ENCODE measurements around the gene AGFG2. TPM values are rescaled to one million over a fixed set of nuclear protein-coding genes. Genes with fewer than 3 reads are reported as not detected.
A peak's percentile ranks its signal among the peaks of the same experiment; 100 is the strongest.
"Not testable (repeated sequence)": the region's sequence is repeated elsewhere in the genome, so short reads cannot be mapped to it uniquely, and the experiment has no call there.

Gene AGFG2, protein sequence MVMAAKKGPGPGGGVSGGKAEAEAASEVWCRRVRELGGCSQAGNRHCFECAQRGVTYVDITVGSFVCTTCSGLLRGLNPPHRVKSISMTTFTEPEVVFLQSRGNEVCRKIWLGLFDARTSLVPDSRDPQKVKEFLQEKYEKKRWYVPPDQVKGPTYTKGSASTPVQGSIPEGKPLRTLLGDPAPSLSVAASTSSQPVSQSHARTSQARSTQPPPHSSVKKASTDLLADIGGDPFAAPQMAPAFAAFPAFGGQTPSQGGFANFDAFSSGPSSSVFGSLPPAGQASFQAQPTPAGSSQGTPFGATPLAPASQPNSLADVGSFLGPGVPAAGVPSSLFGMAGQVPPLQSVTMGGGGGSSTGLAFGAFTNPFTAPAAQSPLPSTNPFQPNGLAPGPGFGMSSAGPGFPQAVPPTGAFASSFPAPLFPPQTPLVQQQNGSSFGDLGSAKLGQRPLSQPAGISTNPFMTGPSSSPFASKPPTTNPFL
- total RNA-seq: 10 to 100 TPM; 52.4 to 55.4 TPM

DNA sequence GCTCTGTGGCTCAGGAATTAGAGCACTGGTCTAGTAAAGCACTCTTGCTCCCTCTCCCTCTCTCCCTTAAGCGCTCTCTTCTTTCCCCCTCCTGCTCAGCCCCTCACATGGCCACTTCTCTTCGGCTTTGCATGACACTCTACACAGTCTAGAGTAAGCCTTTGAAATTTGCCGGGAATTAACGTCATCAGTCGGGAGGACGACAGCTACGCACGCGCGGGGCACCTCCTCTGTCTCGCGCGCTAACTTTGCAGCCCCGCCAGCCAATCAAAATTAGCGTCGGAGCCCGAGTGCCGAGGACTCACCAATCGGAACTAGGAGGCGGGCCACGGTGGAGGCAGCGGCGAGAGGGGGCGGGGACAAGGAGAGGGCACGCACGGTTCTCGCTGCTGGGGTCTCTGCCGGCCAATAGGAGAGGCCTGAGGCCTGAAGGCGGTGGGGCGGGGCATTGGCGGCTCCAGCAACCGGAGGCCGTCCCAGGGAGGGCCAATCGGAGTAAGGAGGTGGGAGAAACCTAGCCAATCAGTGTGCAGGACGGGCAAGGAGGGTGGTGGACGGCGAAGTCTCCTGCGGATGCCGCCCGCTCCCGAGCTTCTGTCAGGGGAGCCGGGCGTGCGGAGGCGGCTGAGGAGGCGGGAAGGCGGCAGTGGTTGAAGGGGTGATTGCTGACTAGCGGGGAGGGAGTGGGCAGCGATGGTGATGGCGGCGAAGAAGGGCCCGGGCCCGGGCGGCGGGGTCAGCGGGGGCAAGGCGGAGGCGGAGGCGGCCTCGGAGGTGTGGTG lies at the start of gene AGFG2:
Gene AGFG2, plus strand, starts transcription at position 550 of the 782 bp plus-strand sequence. Its CDS starts 144 bp downstream, at position 694.
- peaks cover 33% of the 10 kb centered on the region for H3K36me3 Mint-ChIP-seq
- H3K4me1 Mint-ChIP-seq: peaks cover 41% of the 10 kb centered on the region
- no peaks in the 10 kb centered on the region for H3K9me3 Mint-ChIP-seq
- H3K4me3 Mint-ChIP-seq: peak within 1 kb of the TSS; percentile 100
- peak; percentile 100 for DNase-seq
- no peaks in the 10 kb centered on the region for H3K27me3 Mint-ChIP-seq
- peak within 1 kb of the TSS; percentile 98 for H3K27ac Mint-ChIP-seq

DNA sequence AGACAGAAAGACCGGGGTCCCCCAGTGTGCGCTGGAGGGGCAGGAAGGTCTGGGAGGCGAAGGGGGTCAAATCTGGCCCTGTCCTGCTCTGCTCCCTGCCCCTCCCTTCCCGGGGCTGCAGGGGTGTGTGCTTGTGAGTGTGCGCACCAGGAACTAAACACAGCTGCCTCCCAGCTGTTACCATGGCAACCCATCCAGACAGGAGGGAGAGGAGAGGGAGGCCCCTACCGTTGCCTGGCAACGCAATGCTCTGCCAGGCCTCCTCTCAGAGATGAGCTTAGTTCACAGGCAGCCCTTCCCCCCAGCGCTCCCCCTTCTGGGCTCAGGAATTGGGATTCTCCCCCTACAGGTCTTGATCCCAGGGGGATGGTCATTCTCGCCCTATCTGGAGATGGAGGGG lies 49.2 kb upstream of the AGFG2 start:
- H3K27ac Mint-ChIP-seq: no peak overlapping the region
- DNase-seq: peak; percentile 57
- no peaks in the 10 kb centered on the region for H3K9me3 Mint-ChIP-seq
- peaks cover 10% of the 10 kb centered on the region for H3K4me1 Mint-ChIP-seq
- H3K4me3 Mint-ChIP-seq: no peak overlapping the region
- H3K36me3 Mint-ChIP-seq: no peaks in the 10 kb centered on the region
- no peaks in the 10 kb centered on the region for H3K27me3 Mint-ChIP-seq

DNA sequence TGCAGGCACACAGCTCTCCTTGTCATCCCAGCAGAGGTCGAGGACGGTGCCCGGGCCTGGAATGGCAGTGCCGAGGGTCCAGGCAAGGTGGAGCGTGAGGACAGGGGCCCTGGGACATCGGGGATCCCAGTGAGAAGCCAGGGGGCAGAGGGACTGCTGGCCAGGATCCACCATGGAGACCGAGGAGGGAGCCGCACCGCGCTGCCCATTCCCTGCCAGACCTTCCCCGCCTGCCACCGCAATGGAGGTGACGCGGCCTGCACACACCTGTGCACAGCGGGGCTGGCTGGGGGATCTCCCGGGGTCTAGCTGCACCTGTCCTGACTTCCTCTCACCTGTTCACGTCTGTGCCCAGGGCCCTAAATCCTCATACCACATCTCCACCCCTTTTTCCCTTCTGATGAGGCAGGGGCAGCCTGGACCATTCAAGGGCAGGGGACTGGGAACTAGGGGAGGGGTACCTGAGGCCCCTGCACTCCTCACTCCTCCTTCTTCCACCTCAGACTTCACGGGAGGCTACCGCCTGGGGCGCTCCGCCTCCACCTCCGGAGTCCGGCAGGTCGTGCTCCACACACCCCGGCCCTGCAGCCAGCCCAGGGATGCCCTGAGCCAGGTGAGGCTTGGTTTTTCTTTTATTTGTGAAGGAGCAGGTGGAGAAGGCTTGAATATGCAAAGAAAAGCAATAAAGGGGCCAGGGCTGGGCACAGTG lies 48.4 kb upstream of the AGFG2 start:
- no peak for DNase-seq
- no peaks in the 10 kb centered on the region for H3K9me3 Mint-ChIP-seq
- H3K27ac Mint-ChIP-seq: no peak overlapping the region
- H3K27me3 Mint-ChIP-seq: no peaks in the 10 kb centered on the region
- H3K36me3 Mint-ChIP-seq: no peaks in the 10 kb centered on the region
- H3K4me3 Mint-ChIP-seq: no peak overlapping the region
- H3K4me1 Mint-ChIP-seq: peaks cover 10% of the 10 kb centered on the region

DNA sequence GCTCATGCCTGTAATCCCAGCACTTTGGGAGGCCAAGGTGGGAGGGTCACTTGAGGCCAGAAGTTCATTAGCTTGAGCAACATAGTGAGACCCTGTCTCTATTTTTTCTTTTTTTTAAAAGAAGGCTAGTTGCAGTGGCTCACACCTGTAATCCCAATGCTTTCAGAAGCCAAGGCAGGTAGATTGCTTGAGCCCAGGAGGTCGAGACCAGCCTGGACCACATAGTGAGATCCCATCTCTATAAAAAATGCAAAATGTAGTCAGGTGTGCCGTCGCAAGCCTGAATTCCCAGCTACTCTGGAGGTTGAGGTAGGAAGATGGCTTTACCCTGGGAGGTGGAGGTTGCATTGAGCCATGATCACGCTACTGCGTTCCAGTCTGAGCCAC lies 47.8 kb upstream of the AGFG2 start:
- no peaks in the 10 kb centered on the region for H3K27me3 Mint-ChIP-seq
- no peak overlapping the region for H3K4me3 Mint-ChIP-seq
- H3K27ac Mint-ChIP-seq: no peak overlapping the region
- no peaks in the 10 kb centered on the region for H3K36me3 Mint-ChIP-seq
- peaks cover 10% of the 10 kb centered on the region for H3K4me1 Mint-ChIP-seq
- no peak for DNase-seq
- H3K9me3 Mint-ChIP-seq: no peaks in the 10 kb centered on the region

DNA sequence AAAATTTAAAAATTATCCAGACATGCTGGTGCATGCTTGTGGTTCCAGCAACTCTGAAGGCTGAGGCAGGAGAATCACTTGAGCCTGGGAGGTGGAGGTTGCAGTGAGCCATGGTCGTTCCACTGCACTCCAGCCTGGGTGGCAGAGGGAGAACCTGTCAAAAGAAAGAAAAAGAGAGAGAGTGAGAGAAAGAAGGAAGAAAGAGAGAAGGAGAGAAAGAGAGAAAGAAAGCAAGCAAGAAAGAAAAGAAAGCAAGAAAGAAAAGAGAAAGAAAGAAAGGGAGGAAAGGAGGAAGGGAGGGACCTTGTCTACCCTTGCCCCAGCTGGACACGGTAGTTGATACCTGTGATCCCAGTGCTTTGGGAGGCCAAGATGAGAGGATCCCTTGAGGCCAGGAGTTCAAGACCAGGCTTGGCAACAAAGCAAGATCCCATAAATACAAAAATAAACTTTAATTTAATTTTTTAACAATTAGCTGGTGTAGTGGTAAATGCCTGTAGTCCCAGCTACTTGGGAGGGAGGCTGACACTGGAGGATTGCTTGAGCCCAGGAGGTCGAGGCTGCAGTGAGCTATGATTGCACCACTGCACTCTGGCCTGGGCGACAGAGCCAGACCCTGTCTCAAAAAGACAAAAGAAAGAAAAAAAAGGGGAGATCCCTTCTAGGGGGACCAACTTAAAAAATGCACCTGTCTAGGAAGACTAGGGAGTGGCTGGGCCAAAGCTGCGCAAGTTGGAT lies 46.1 kb upstream of the AGFG2 start:
- Mint-ChIP-seq H3K4me3 (peak overlapping the region; percentile 71), H3K9me3 (no peaks in the 10 kb centered on the region), H3K27me3 (no peaks in the 10 kb centered on the region), H3K36me3 (no peaks in the 10 kb centered on the region), H3K27ac (no peak overlapping the region), H3K4me1 (peaks cover 10% of the 10 kb centered on the region)
- no peak for DNase-seq

DNA sequence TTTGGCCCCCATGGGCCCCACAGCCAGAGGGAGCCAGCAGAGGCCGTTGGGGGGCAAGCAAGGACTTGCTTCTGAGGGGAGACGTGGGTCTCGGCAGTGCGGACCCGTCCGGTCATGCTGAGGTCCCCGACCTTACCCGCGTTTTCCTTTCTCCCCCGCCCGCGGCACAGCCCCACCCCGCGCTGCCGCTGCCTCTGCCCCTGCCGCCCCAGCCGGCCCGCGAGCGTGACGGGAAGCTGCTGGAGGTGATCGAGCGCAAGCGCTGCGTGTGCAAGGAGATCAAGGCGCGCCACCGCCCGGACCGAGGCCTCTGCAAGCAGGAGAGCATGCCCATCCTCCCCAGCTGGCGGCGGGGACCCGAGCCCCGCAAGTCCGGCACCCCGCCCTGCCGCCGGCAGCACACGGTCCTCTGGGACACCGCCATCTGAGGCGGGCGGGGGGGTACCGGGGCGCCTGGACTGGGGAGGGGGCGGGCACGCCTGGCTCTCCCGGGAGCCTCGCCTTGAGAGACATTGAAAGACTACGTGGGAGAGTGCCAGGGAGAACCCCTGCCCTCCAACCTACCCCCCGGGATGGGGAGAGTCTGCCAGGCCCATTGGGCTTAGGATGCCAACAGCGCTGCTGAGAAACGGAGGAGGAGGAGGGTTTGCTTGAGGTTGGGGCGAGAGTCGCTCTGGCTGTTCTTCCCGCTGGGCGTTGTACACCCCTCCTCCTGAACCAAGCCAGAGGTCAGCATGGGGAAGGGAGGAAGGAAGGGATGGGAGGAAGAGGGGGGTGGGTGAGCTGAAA lies 45.3 kb upstream of the AGFG2 start:
- H3K27ac Mint-ChIP-seq: no peak overlapping the region
- peak overlapping the region; percentile 71 for H3K4me3 Mint-ChIP-seq
- no peaks in the 10 kb centered on the region for H3K27me3 Mint-ChIP-seq
- DNase-seq: peak; percentile 74
- no peaks in the 10 kb centered on the region for H3K9me3 Mint-ChIP-seq
- H3K36me3 Mint-ChIP-seq: no peaks in the 10 kb centered on the region
- H3K4me1 Mint-ChIP-seq: peaks cover 10% of the 10 kb centered on the region

DNA sequence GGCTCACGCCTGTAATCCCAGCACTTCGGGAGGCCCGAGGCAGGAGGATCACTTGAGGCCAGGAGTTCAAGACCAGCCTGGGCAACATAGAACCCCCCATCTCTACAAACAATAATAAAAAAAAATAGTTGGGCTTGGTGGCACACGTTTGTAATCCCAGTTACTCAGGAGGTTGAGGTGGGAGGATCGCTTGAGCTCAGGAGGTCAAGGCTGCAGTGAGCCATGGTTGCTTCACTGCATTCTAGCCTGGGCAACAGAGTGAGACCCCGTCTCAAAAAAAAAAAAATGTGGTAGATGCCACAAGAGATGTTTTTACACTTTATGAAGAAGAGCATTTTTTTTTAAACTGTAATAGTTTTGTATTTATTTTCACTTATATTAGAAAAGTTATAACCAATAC lies 42.5 kb upstream of the AGFG2 start:
- H3K36me3 Mint-ChIP-seq: no peaks in the 10 kb centered on the region

DNA sequence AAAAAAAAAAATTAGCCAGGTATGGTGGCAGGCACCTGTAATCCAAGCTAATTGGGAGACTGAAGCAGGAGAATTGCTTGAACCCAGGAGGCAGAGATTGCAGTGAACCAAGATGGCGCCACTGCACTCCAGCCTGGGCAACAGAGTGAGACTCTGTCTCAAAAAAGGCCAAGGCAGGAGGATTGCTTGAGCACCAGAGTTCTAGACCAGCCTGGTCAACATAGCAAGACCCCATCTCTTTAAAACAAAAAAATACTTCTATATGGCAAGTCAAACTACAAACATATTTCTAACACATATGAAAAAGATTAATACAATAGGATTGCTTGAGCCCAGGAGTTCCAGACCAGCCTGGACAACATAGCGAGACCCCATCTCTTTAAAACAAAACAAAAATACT lies 38.3 kb upstream of the AGFG2 start:
- not testable (repeated sequence) for H3K27me3 Mint-ChIP-seq, DNase-seq, H3K4me3 Mint-ChIP-seq, H3K36me3 Mint-ChIP-seq, H3K4me1 Mint-ChIP-seq, H3K27ac Mint-ChIP-seq, H3K9me3 Mint-ChIP-seq

More for the DNA sequence above, 42.5 kb upstream of the AGFG2 start:
- no peaks in the 10 kb centered on the region for H3K27me3 Mint-ChIP-seq
- DNase-seq: no peak
- no peak overlapping the region for H3K27ac Mint-ChIP-seq
- peaks cover 7% of the 10 kb centered on the region for H3K4me1 Mint-ChIP-seq
- H3K9me3 Mint-ChIP-seq: no peaks in the 10 kb centered on the region
- no peak overlapping the region for H3K4me3 Mint-ChIP-seq

DNA sequence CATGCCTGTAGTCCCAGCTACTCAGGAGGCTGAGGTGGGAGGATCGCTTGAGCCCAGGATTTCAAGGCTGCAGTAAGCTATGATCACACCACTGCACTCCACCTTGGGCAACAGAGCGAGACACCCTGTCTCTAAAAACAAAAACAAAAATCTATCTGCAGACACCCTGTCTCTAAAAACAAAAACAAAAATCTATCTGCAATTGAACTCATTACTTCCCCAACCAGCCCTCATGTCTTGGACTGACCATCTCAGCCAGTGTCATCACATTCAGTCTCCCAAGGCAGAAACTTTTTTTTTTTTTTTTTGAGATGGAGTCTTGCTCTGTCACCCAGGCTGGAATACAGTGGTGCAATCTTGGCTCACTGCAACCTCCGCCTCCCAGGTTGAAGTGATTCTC lies 35.0 kb upstream of the AGFG2 start:
- DNase-seq, H3K36me3 Mint-ChIP-seq, H3K4me1 Mint-ChIP-seq, H3K4me3 Mint-ChIP-seq, H3K27ac Mint-ChIP-seq, H3K9me3 Mint-ChIP-seq, H3K27me3 Mint-ChIP-seq: not testable (repeated sequence)

DNA sequence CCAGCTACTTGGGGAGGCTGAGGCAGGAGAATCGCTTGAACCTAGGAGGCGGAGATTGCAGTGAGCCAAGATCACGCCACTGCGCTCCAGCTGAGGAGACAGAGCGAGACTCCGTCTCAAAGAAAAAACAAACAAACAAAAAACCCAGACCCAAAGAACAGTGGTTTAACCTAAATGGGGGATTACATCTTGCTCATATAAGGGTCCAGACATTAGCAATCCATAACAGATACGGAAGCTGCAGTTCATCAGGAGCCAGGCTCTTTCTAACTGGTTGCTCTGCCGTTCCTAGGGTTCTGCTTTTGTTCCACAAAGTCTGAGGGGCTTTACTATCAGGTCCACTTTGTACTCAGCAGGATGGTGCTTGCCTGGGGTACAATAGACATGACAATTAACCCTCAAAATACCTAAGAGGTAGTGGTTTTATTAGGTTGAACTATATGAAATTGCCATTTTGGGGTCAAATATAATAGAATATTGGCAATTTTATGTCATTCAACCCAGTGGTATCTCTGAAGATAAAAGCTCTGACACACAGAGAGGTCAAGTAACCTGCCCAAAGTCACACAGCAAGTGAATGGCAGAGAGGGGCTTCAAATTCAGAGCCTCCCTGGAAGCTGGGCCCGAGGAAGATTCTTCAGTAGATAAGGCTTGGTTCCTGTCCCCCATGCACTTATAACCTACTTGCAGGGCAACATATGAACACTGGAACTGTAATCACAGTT lies 34.0 kb upstream of the AGFG2 start:
- DNase-seq: no peak
- no peak overlapping the region for H3K4me3 Mint-ChIP-seq
- no peaks in the 10 kb centered on the region for H3K9me3 Mint-ChIP-seq
- no peaks in the 10 kb centered on the region for H3K27me3 Mint-ChIP-seq
- no peaks in the 10 kb centered on the region for H3K36me3 Mint-ChIP-seq
- H3K4me1 Mint-ChIP-seq: peaks cover 3% of the 10 kb centered on the region
- no peak overlapping the region for H3K27ac Mint-ChIP-seq

DNA sequence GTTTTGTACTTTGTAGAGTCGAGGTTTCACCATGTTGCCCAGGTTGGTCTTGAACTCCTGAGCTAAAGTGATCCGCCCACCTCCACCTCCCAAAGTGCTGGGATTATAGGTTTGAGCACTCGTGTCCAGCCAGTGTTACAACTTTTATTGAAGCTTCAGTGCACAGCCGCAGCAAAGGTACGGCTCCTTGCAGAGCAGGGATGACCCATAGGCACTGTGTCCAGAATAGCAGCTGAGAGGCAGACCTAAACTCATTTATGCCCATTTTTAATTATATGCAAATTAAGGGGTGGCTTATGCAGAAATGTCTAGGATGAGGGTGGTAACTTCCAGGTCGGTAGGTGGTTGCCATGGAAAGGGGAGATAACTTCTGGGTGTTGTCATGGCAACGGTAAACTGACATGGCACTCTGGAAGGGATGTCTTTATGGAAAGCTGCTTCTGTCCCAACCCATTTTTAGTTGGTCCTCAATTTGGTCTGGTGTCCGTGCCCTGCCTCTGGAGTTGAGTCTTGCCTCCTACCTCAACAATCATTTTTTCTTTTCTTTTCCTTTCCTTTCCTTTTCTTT lies 32.6 kb upstream of the AGFG2 start:
- H3K4me1 Mint-ChIP-seq: peaks cover 3% of the 10 kb centered on the region
- H3K9me3 Mint-ChIP-seq: no peaks in the 10 kb centered on the region
- H3K27me3 Mint-ChIP-seq: no peaks in the 10 kb centered on the region
- H3K4me3 Mint-ChIP-seq: no peak overlapping the region
- H3K36me3 Mint-ChIP-seq: no peaks in the 10 kb centered on the region
- H3K27ac Mint-ChIP-seq: no peak overlapping the region
- DNase-seq: no peak

DNA sequence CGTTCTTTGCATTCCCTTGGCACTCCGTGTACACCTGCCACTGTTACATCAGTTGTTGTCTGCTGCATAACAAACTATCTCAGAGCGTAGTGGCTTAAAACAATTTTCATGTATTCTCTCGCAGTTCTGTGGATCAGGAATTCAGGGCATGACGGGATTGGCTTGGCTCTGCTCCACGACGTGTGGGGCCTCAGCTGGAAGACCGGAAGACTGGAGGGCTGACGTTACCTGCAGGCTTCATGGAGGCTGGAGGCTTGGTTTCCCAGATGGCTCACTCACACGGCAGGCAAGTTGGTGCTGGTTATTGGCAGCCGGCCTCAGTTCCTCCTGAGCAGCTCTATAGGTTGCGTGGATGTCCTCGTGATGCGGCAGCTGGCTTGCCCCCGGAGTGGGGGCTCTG lies 29.8 kb upstream of the AGFG2 start:
- no peaks in the 10 kb centered on the region for H3K27me3 Mint-ChIP-seq
- H3K27ac Mint-ChIP-seq: no peak overlapping the region
- no peaks in the 10 kb centered on the region for H3K9me3 Mint-ChIP-seq
- no peak for DNase-seq
- no peak overlapping the region for H3K4me3 Mint-ChIP-seq
- peaks cover 1% of the 10 kb centered on the region for H3K36me3 Mint-ChIP-seq
- no peaks in the 10 kb centered on the region for H3K4me1 Mint-ChIP-seq

DNA sequence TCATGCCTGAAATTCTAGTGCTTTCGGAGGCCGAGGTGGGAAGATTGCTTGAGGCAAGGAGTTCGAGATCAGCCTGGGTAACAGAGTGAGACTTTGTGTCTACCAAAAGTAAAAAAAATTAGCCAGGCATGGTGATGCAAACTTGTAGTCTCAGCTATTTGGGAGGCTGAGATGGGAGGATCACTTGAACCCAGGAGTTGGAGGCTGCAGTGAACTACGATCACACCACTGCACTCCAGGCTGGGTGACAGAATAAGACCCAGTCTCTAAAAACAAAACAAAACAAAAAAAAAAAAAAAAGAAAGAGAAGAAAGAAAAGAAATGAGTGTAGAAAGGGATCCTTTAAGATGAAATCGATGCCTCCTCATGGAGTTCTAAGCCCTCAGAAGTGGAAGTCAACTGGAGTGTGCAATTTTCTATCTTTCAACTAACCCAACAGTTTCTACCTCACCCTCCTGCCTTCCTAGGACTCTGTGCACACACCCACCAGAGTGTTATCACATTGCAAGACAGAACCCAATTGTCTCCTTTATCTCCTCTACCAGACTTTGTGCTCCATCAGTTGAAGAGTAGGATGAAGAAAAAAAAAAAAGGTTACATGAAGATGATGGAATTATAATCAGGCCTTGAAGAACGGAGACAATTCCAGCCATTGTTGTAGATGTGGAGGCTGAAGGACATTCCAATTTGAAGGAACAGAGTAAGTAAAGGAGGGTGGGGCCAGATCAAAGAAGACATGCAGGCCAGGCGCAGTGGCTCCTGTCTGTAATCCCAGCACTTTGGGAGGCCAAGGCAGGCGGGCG lies 28.4 kb upstream of the AGFG2 start:
- Mint-ChIP-seq H3K4me3 (no peak overlapping the region), H3K27ac (no peak overlapping the region), H3K4me1 (peaks cover 6% of the 10 kb centered on the region)

More for the DNA sequence above, 28.4 kb upstream of the AGFG2 start:
- Mint-ChIP-seq H3K36me3 (peaks cover 1% of the 10 kb centered on the region), H3K27me3 (no peaks in the 10 kb centered on the region), H3K9me3 (no peaks in the 10 kb centered on the region)
- no peak for DNase-seq

Data from activated naive CD8-positive, alpha-beta T cell treated with anti-CD3 and anti-CD28 coated beads for 36 hours (primary cell).